Measurements from ENCODE around the gene HERC4. TPM values are rescaled to one million over a fixed set of nuclear protein-coding genes. Genes with fewer than 3 reads are reported as not detected.

HERC4 gene
- total RNA-seq, 1 experiment from 2014 or later = 36.5 TPM

- POLR2A ChIA-PET = no interaction called here
- H3K27me3 ChIP-seq (ENCODE audit: insufficient read depth, low read length) = no peaks in the 10 kb centered on the region
- no peaks in the 10 kb centered on the region for H3K79me2 ChIP-seq (ENCODE audit: insufficient read depth, low read length)
- intact Hi-C loops (cut with micrococcal nuclease) = no loop called here
- H2AFZ ChIP-seq (ENCODE audit: low read depth, low read length, poor library complexity, severe bottlenecking) = no peak overlapping the region
- no peak for DNase-seq (ENCODE audit: low read depth, low spot score)
- RAD21 ChIA-PET (ENCODE audit: low non-redundant PET in 1 of 2, low total read pairs in 2 of 2, uncharacterized antibody in 2 of 2, unreplicated experiment in 2 of 2) = no interaction called here
- H3K36me3 ChIP-seq (ENCODE audit: control insufficient read depth in 1 of 2, insufficient read depth in 2 of 2, low read length in 2 of 2) = peaks cover 3 to 14% of the 10 kb centered on the region in 2 experiments; a peak in 2 of 4 replicates
- no peaks in the 10 kb centered on the region for H3K9me3 ChIP-seq (ENCODE audit: control insufficient read depth in 1 of 2, insufficient read depth in 1 of 2, low read depth in 1 of 2, low read length in 2 of 2)
- no peak for ATAC-seq
- no peak overlapping the region for H3K4me2 ChIP-seq (ENCODE audit: low read length)
- CTCF ChIA-PET = no interaction called here
- no peak overlapping the region for H3K4me3 ChIP-seq (replicated peaks in 1 of 2; ENCODE audit: low read depth in 1 of 2, low read length in 2 of 2)
- H3K9me2 ChIP-seq (ENCODE audit: insufficient read depth) = no peaks in the 10 kb centered on the region
- BruUV-seq (replicated peaks) = no TSS peak
- no peak for TF ChIP-seq YY1 (IDR thresholded peaks at IDR 0.05; ENCODE audit: extremely low read depth, insufficient replicate concordance, low read depth, low read length)
- no peak for TF ChIP-seq CBX3 (IDR thresholded peaks at IDR 0.05; ENCODE audit: low read depth)
- no peak for TF ChIP-seq SRF (IDR thresholded peaks at IDR 0.05; ENCODE audit: low read depth)
- TF ChIP-seq JUND (IDR thresholded peaks at IDR 0.05) = no peak
- TF ChIP-seq, protein P1, sequence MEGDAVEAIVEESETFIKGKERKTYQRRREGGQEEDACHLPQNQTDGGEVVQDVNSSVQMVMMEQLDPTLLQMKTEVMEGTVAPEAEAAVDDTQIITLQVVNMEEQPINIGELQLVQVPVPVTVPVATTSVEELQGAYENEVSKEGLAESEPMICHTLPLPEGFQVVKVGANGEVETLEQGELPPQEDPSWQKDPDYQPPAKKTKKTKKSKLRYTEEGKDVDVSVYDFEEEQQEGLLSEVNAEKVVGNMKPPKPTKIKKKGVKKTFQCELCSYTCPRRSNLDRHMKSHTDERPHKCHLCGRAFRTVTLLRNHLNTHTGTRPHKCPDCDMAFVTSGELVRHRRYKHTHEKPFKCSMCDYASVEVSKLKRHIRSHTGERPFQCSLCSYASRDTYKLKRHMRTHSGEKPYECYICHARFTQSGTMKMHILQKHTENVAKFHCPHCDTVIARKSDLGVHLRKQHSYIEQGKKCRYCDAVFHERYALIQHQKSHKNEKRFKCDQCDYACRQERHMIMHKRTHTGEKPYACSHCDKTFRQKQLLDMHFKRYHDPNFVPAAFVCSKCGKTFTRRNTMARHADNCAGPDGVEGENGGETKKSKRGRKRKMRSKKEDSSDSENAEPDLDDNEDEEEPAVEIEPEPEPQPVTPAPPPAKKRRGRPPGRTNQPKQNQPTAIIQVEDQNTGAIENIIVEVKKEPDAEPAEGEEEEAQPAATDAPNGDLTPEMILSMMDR (IDR thresholded peaks at IDR 0.05 in 2 of 3, conservative IDR thresholded peaks at IDR 0.05 in 1 of 3; ENCODE audit: borderline replicate concordance in 1 of 3, insufficient read depth in 1 of 3, low read depth in 2 of 3, low read length in 2 of 3) = no peak
- TF ChIP-seq SIN3A (IDR thresholded peaks at IDR 0.05; ENCODE audit: low read depth) = no peak
- TF ChIP-seq SP1 (IDR thresholded peaks at IDR 0.05; ENCODE audit: low read depth) = no peak
- TF ChIP-seq MAX (IDR thresholded peaks at IDR 0.05) = no peak
- no peak for TF ChIP-seq CEBPB (IDR thresholded peaks at IDR 0.05; ENCODE audit: low read depth)
- no peak for TF ChIP-seq EGR1 (IDR thresholded peaks at IDR 0.05; ENCODE audit: low read depth)
- no peaks in the 10 kb centered on the region for H3K4me1 ChIP-seq (ENCODE audit: control insufficient read depth in 1 of 2, insufficient read depth in 2 of 2, low read length in 2 of 2)
- no peak overlapping the region for H3K9ac ChIP-seq (ENCODE audit: low read length)
- H4K20me1 ChIP-seq (ENCODE audit: insufficient read depth) = no peaks in the 10 kb centered on the region
- no peak overlapping the region for H3K27ac ChIP-seq (ENCODE audit: low read depth, low read length)
Observed at GRCh38 chr10:67976292-67977245, 98.5 kb downstream of the HERC4 start.
